Stomach (tissue), 9 donors: ENCODE measurements around the gene CUEDC2. TPM values are rescaled to one million over a fixed set of nuclear protein-coding genes. Genes with fewer than 3 reads are reported as not detected.

Experiments used
- DNase-seq, 2 donors: peaks; one replicate each; pipeline versions ENCODE4 v3.0.0 to v3.0.0-alpha.2; 2013 to 2019
- H3K27ac ChIP-seq, 5 donors: fragments of 200-600 bp in 4 of 5; sonication (generic) in 4 of 5; one replicate each; pipeline ENCODE4 v1.5.1; 2013 to 2019; ENCODE audit warnings: mild to moderate bottlenecking in 1 of 5, moderate library complexity in 1 of 5
- H3K27me3 ChIP-seq, 3 donors: fragments of 200-600 bp; sonication (generic); one replicate each; pipeline ENCODE4 v1.5.1; 2017 to 2019; ENCODE audit warnings: mixed run types in 1 of 3
- H3K36me3 ChIP-seq, 4 donors: fragments of 200-600 bp; sonication (generic); 1 replicate in 3 of 4; 2 replicates in 1 of 4; pipeline ENCODE4 v1.5.1; 2016 to 2019
- H3K4me1 ChIP-seq, 4 donors: fragments of 200-600 bp; sonication (generic); one replicate each; pipeline ENCODE4 v1.5.1; 2016 to 2019
- H3K4me3 ChIP-seq, 4 donors: fragments of 200-600 bp; sonication (generic) in 3 of 4; one replicate each; pipeline ENCODE4 v1.5.1; 2016 to 2019; ENCODE audit warnings: mild to moderate bottlenecking in 1 of 4
- H3K9me3 ChIP-seq, 4 donors: fragments of 200-600 bp; sonication (generic); one replicate each; pipeline ENCODE4 v1.5.1; 2016 to 2019
- EP300 ChIP-seq: sonication (generic); formaldehyde crosslinking; IDR thresholded peaks from one replicate; pipeline ENCODE4 v1.6.1; 2017; ENCODE audit warnings: antibody characterized with exemption
- POLR2A ChIP-seq, 4 donors: fragments of 450-650 bp; IDR thresholded peaks; one replicate each; pipeline ENCODE4 v1.6.1; 2016; ENCODE audit warnings: antibody characterized with exemption in 4 of 4, control low read depth in 2 of 4, mild to moderate bottlenecking in 1 of 4, moderate library complexity in 1 of 4
- POLR2AphosphoS5 ChIP-seq, 3 donors: sonication (generic); formaldehyde crosslinking; IDR thresholded peaks; one replicate each; pipeline ENCODE4 v1.6.1; 2016; ENCODE audit warnings: antibody characterized with exemption in 3 of 3
- WGBS, 5 donors: extraction: QIAGEN DNeasy Blood & Tissue Kit in 3 of 5; methylation state at CpG; one replicate each; pipeline versions ENCODE4 v1.1.5 to v1.1.7; 2013 to 2018; 5-methylcytosine and 5-hydroxymethylcytosine counted together
- intact Hi-C: fragments of 100-400 bp; cut with DNase I; formaldehyde crosslinking; loops from one replicate; pipeline ENCODE4 v1.15.1; 2023; ENCODE audit warnings: low total_unique reads
- polyA plus RNA-seq, 3 donors: library from polyadenylated mRNA; stranded (reverse); fragments of 200-250 nt; gene quantifications; one replicate each; pipeline ENCODE4 v1.2.3, GENCODE V29; 2013
- total RNA-seq, 5 donors: library from RNA; depleted of rRNA; stranded (reverse); fragments of >200 nt; gene quantifications; one replicate each; pipeline versions ENCODE4 v1.1.0 to v1.2.3, GENCODE V29; 2014 to 2016
- TF ChIP-seq, protein P1 (sequence below), 7 experiments: fragments of 450-650 bp in 4 of 7; fragments of 200-600 bp in 3 of 7; sonication (generic) in 3 of 7; IDR thresholded peaks; one replicate each; pipeline ENCODE4 v1.5.1; 2016 to 2019; ENCODE audit warnings: antibody characterized with exemption in 7 of 7, control low read depth in 2 of 7, mild to moderate bottlenecking in 1 of 7
- donor health status: healthy with polysubstance abuse.
- donor health status: Bipolar disorder and iron deficiency.
- donor health status: healthy.

The CUEDC2 gene
- total and polyA plus RNA-seq, 8 donors, result 15.9 to 145 (median 41.2) TPM

DNA sequence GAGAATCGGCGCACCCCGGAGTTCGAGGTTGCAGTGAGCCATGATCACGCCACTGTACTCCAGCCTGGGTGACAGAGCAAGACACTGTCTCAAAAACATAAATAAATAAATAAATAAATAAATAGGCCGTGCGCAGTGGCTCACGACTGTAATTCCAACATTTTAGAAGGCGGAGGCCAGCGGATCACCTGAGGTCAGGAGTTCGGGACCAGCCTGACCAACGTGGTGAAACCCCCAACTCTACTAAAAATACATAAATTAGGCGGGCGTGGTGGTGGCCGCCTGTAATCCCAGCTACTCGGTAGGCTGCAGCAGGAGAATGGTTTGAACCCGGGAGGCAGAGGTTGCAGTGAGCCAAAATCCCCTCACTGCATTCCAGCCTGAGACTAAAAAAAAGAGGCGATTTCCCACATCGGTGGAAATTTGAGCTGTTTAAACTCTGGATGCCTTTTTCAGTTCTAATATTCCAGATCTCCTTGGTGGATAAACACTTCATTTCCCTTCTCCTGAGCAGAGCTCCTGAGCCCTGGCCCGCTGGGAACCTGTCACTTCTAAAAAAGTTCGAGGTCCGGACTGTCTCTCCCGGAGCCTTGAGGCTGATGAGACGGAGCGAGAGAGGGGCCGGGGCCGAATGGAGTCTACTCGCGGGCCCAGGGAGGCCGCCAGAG lies 38.8 kb downstream of the CUEDC2 start:
- intact Hi-C loops, result no loop called here
- Histone ChIP-seq H3K4me3 (peak overlapping the region; percentile 58 to 68 (median 62)), H3K4me1 (peaks cover 22 to 45% (median 37%) of the 10 kb centered on the region in 4 donors), H3K9me3 (no peaks in the 10 kb centered on the region), H3K36me3 (peaks cover 0 to 21% (median 19%) of the 10 kb centered on the region in 4 donors), H3K27me3 (no peaks in the 10 kb centered on the region), H3K27ac (peak overlapping the region; percentile 96 to 99 (median 98))
- WGBS, 5 donors, result 27 to 33% (median 29%) methylated on average over 24 to 30 of the region's 30 CpGs
- DNase-seq, result no peak
- no peak for TF ChIP-seq POLR2AphosphoS5 (IDR thresholded peaks at IDR 0.05)
- TF ChIP-seq, protein P1, sequence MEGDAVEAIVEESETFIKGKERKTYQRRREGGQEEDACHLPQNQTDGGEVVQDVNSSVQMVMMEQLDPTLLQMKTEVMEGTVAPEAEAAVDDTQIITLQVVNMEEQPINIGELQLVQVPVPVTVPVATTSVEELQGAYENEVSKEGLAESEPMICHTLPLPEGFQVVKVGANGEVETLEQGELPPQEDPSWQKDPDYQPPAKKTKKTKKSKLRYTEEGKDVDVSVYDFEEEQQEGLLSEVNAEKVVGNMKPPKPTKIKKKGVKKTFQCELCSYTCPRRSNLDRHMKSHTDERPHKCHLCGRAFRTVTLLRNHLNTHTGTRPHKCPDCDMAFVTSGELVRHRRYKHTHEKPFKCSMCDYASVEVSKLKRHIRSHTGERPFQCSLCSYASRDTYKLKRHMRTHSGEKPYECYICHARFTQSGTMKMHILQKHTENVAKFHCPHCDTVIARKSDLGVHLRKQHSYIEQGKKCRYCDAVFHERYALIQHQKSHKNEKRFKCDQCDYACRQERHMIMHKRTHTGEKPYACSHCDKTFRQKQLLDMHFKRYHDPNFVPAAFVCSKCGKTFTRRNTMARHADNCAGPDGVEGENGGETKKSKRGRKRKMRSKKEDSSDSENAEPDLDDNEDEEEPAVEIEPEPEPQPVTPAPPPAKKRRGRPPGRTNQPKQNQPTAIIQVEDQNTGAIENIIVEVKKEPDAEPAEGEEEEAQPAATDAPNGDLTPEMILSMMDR (IDR thresholded peaks at IDR 0.05), result peak in 3 of 7 experiments; percentile 93 to 97 (median 94)

DNA sequence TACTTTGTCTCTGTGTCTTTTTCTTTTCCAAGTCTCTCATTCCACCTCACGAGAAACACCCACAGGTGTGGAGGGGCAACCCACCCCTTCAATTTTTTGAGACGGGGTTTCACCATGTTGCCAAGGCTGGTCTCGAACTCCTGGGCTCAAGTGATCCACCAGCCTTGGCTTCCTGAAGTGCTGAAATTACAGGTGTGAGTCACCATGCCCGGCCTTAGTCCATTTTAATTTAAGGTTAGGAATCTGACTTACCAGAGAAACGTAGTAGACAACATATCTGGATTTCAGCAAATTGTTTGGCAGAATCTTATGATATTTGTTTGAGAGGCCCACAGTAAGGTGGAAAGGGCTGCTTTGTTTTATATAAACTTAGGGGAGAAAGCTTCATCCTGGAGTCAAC lies 40.1 kb downstream of the CUEDC2 start:
- peaks cover 0 to 9% (median 6%) of the 10 kb centered on the region in 4 donors for H3K36me3 ChIP-seq
- H3K4me3 ChIP-seq, result no peak overlapping the region
- intact Hi-C loops, result no loop called here
- H3K27me3 ChIP-seq, result no peaks in the 10 kb centered on the region
- no peak overlapping the region for H3K27ac ChIP-seq
- DNase-seq, result no peak
- 85 to 91% (median 87%) methylated on average over 5 of the region's 5 CpGs for WGBS, 5 donors
- TF ChIP-seq EP300 (no peak), POLR2AphosphoS5 (IDR thresholded peaks at IDR 0.05) (no peak), POLR2A (IDR thresholded peaks at IDR 0.05) (no peak)
- TF ChIP-seq, protein P1 (IDR thresholded peaks at IDR 0.05), result no peak
- H3K4me1 ChIP-seq, result peaks cover 20 to 32% (median 26%) of the 10 kb centered on the region in 4 donors
- no peaks in the 10 kb centered on the region for H3K9me3 ChIP-seq

DNA sequence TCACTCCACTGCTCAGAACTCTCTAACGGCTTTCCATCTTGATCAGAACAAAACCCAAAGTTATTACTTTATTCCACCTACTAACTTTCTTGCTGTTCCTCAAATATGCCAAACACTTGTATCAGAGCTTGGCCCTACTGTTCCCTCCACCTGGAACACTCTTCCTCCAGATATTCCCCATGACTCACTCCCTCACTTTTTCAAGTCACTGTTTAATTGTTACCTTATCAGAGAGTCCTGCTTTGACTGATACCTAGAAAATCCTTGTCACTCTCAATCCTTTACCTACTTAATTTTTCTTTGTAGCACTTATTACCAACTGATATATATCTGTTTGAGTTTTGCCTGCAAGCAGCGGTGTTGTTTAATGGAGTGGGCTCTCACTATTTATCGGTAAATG lies 42.5 kb downstream of the CUEDC2 start:
- no peak overlapping the region for H3K27ac ChIP-seq
- intact Hi-C loops, result no loop called here
- no peaks in the 10 kb centered on the region for H3K27me3 ChIP-seq
- H3K9me3 ChIP-seq, result no peaks in the 10 kb centered on the region
- TF ChIP-seq EP300, result no peak
- DNase-seq, result no peak
- no peaks in the 10 kb centered on the region for H3K36me3 ChIP-seq
- H3K4me3 ChIP-seq, result no peak overlapping the region
- WGBS, 5 donors, result 38 to 73% (median 57%) methylated on average over 3 of the region's 3 CpGs
- H3K4me1 ChIP-seq, result peaks cover 8 to 25% (median 12%) of the 10 kb centered on the region in 4 donors

DNA sequence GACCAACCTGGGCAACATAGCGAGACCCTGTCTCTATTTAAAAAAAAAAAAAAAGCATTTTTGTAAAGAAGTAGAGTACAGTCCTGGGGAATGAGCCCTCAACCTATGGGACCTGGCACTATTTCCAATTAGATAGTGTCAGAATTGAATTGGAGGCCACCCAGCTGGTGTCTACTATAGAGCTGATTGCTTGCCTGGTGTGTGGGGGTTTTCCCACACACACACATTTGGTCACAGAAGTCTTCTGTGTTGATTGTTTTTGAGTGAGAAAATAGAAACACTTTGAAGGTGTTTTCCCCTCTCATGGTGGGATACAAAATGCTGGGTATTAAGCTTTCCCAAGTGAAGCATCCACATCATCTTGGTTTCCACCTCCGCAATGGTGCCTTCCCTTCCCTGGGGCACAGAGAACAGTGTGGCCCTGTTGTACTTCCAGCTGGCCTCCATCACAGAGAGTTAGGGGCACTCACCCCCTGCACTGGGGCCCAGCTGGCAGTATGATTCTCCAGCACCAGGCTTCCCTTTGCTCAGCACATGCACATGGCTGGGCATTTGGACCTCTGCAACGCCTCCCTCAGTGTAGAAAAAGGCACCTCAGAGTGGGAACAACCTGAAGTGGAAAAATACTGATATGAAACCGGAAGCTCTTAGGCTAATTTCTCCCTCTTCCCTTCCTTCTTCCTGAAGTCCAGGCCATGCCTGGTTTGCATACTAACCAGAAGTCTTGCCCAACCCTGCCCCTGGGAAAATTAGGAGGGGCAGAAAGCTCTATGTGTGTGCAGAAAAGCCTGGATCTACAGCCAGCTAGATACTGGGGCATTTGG lies 47.6 kb downstream of the CUEDC2 start:
- TF ChIP-seq, protein P1 (IDR thresholded peaks at IDR 0.05), result no peak
- peak in 1 of 3 donors; percentile 52 for TF ChIP-seq POLR2AphosphoS5 (IDR thresholded peaks at IDR 0.05)
- TF ChIP-seq EP300, result no peak
- TF ChIP-seq POLR2A (IDR thresholded peaks at IDR 0.05), result no peak
- Histone ChIP-seq H3K27me3 (no peaks in the 10 kb centered on the region), H3K9me3 (no peaks in the 10 kb centered on the region), H3K36me3 (peaks cover 25 to 40% (median 35%) of the 10 kb centered on the region in 4 donors), H3K4me3 (no peak overlapping the region), H3K4me1 (peaks cover 0 to 12% (median 8%) of the 10 kb centered on the region in 4 donors), H3K27ac (peak overlapping the region in 2 of 5 donors; percentile 36 to 46)
- DNase-seq, result peak; percentile 38
- intact Hi-C loops, result no loop called here
- WGBS, 5 donors, result 57 to 75% (median 58%) methylated on average over 4 of the region's 4 CpGs
